Measurements from ENCODE around the gene LRRIQ4.

The LRRIQ4 gene

DNA sequence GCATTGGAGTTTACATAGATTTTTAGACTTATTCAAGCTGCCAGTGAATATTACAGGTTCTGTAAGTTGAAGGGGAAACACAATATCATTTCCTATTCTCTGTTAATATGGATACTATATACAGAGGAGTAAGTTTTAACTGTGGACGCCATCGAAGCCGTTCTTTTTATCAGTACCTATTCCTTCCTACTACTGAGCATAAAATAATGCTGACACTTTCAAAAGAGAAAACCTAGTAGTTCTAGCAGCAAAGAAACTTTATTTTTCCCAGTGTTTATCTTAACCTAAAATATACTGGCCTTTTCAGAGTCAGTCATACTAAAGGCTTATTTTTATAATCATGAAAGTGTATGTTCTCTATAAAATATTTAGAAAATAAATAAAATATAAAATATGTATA lies 42.8 kb downstream of the LRRIQ4 start:
- DNase-seq (ENCODE audit: low read depth, low spot score), result no peak

GRCh38 chr3:169857811-169858210 lies 45.1 kb downstream of the LRRIQ4 start:
- no peak for DNase-seq (ENCODE audit: low read depth, low spot score)

DNA sequence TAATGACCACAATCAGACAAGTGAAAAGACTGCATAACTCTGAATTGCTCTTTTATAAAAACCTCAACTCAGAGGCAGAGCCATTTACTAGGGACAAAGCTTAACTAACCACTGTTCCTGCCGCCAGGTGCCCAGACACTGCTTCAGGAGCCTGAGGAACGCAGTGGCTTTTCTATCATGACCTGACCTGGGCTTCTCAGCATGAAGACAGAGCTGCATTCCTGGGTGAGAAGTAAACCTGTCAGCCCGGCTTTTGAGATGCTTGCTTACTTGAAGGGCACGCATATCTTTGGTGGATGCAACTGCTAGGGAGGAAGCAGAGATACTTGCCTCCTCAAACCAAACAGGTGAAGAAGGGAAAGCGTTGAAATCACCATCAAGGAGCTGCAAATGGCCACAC lies 49.2 kb downstream of the LRRIQ4 start:
- no peak for DNase-seq (ENCODE audit: low read depth, low spot score)

GRCh38 chr3:169863458-169863899 lies 50.8 kb downstream of the LRRIQ4 start:
- peak; percentile 88 for DNase-seq (ENCODE audit: low read depth, low spot score)

- DNase-seq (ENCODE audit: low read depth, low spot score), result no peak
Observed at GRCh38 chr3:169864270-169864669, 51.6 kb downstream of the LRRIQ4 start.

DNA sequence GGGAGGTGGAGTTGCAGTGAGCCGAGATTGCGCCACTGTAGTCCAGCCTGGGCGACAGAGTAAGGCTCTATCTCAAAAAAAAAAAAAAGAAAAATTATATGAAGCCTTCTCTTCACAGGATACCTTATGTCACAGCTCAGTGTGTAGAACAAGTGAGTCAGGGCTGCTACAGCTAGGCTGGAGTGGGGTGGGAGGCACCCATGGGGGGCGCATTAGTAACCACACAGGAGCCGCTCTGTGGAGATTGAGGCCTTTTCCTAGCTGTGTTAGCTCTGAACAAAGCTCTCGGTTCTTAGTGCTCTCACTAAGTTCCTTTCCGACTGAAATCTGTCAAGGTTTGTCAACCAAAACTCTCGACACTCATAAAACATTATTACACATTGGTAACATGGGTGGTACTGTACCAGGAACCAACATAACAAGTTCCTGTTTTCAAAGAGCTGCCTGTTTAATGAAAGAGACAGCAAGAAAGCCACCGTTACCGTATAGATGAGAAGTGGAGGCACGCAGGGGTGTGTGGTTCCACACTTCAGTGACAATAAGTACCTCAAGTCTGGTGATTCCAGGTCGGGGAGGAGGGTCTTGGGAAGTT lies 52.6 kb downstream of the LRRIQ4 start:
- no peak for DNase-seq (ENCODE audit: low read depth, low spot score)

DNA sequence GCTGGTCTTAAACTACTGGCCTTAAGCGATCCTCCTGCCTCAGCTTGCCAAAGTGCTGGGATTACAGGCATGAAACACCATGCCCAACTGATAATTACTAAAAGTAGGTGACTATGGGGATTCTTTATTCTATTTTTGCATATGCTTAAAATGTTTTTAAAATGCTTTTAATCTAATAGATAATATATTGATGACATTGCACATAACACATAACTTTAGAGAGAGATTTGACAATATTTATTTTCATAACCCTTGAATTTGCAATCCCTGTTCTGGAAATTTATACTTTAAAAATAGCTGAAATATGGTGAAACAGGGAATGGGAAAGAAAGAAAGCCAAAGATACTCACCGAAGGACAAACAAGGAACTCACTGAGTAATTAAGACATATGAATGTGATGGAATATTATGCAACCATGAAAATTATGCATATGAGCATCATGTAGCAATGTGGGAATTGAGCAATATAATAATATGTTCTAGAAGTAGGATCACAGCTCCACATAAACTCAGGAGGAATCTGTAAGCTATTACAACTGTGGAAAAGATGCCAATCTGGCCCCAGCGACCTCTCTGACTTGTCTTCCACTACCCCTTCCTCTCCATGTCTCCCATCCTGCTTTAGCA lies 55.0 kb downstream of the LRRIQ4 start:
- no peak for DNase-seq (ENCODE audit: low read depth, low spot score)

DNA sequence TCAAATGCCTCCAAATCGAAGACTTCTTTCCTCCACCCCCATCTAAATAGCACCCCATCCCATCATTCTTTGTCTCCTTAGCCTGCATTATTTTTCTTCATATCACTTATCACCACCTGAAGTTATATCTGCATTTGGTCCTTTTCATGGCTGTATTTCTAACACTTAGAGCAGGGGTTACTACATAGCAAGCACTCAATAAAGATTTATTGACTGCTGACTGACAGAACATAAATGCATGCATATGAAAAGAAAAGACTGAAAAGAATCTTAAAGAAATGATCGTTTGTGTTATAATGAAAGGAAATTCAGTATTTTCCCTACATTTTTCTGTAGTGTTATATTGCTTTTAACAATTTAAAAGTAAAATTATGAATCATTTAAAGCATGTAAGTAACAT lies 55.7 kb downstream of the LRRIQ4 start:
- DNase-seq (ENCODE audit: low read depth, low spot score), result no peak

GRCh38 chr3:169869484-169870220 lies 57.0 kb downstream of the LRRIQ4 start, which contains the start of gene LRRC31:
Gene LRRC31, minus strand, starts transcription at chr3:169869935. Its CDS starts 128 bp downstream, at chr3:169869807.
- DNase-seq (ENCODE audit: low read depth, low spot score), result no peak

DNA sequence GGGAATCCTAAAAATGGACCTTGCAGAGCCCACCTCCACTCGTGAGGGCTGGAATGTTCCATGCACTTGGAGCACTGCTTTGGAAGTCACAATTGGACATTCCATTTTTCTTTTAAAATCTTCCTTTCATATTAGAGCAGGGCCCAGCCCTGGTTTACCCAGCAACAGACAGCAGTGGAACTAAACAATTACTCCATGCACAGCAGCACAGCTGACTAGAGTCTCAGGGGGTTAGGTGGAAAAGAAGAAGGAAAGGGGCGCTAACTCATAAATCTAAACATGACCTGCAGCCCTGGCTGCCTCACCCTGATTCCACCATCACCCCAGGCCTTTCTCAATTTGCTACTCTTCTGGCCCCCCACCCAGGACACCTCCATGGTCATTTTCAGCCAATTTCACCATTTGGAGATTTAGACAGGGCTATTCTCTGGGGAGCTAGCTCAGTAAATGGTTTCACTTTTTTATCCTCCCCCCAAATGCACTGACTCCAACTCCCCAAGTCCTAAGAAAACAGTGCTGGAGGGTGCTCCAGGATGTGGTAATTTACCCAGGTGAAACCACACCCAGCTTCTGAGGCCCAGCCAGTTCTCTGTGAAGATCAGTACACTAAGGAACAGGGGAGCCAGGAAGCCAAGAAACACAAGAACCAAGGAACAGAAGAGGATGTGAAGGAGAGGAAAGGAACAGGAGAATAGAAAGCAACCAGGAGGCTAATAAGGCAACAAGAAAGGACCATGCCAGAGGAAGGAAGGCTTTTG lies 58.6 kb downstream of the LRRIQ4 start:
- DNase-seq (ENCODE audit: low read depth, low spot score), result no peak

GRCh38 chr3:169879013-169879557 lies 66.4 kb downstream of the LRRIQ4 start:
- DNase-seq (ENCODE audit: low read depth, low spot score), result no peak

- DNase-seq (ENCODE audit: low read depth, low spot score), result no peak
Observed at GRCh38 chr3:169879845-169880575, 67.3 kb downstream of the LRRIQ4 start.

GRCh38 chr3:169880576-169881250 lies 68.0 kb downstream of the LRRIQ4 start:
- no peak for DNase-seq (ENCODE audit: low read depth, low spot score)

DNA sequence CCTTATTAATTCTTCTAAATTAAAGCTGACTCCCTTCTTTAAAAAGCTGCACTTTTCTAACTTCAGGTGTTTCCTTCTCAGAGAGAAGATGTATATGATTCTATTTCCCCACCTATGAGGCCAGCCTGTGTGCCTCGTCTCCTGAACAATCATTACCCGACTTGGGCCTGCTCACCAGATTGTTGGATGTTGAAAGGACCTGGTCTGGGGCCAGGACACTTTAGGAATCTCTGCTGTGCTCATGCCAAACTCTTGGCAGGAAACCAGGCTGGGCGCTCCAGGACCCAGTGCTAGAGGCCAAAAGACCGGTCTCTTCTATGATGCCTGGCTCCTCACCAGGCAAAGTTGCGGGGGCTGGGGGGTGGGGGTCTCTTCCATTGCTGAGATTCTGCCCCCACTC lies 74.0 kb downstream of the LRRIQ4 start:
- peak; percentile 86 for DNase-seq (ENCODE audit: low read depth, low spot score)
